GM13976 (cell line): ENCODE results near the gene LHX6.

Source experiments
- DNase-seq: peaks from one replicate; pipeline ENCODE4 v3.0.0; 2012; ENCODE audit warnings: low spot score
- in situ Hi-C: fragments of 300-500 bp; cut with MboI; formaldehyde crosslinking; loops from one replicate; pipeline ENCODE4 v1.12.0; 2022; ENCODE audit warnings: low sequenced_read_pairs, mixed read lengths, inconsistent platforms; ENCODE audit not compliant: unreplicated experiment
- TF ChIP-seq, protein P1 (sequence below): IDR thresholded peaks from 2 replicates; pipeline ENCODE4 v1.5.1; 2012; ENCODE audit warnings: borderline replicate concordance, mild to moderate bottlenecking; ENCODE audit not compliant: insufficient read depth; ENCODE audit errors: extremely low read depth, missing control alignments, control extremely low read depth

The LHX6 gene

DNA sequence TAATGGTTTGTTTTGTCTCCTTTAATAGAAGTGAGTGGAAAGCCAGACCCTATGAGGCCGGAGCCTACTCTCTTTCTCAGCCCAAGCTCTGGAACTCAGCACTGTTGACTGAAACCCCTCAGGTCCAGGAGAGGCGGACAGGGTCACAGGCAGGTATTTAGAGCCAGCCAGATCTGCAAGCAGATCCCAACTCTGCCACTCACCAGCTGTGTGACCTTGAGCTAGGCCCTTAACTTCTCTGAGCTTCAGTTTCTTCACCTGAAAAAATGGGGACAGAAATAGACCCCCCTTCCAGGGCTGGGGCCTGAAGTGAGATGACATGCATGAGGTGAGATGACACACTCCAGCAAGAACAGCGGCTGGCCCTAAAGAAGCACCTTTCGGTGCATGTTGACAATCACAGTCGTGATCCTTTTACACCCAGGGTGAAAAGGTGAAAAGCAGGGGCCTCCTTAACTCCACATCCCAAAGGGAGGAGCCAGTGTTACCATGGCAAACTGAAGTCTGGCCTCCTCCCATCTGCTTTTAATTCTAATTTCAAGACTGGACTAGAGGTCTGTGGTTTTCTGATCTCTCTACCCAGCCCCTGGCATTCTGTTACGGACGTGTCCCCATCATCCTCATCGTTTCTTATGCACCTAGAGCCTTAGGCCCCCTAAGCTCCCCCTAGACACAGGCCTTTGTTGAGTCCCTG is 41.8 kb downstream of the LHX6 start:
- in situ Hi-C loops: no loop called here
- no peak for DNase-seq
- TF ChIP-seq, protein P1, sequence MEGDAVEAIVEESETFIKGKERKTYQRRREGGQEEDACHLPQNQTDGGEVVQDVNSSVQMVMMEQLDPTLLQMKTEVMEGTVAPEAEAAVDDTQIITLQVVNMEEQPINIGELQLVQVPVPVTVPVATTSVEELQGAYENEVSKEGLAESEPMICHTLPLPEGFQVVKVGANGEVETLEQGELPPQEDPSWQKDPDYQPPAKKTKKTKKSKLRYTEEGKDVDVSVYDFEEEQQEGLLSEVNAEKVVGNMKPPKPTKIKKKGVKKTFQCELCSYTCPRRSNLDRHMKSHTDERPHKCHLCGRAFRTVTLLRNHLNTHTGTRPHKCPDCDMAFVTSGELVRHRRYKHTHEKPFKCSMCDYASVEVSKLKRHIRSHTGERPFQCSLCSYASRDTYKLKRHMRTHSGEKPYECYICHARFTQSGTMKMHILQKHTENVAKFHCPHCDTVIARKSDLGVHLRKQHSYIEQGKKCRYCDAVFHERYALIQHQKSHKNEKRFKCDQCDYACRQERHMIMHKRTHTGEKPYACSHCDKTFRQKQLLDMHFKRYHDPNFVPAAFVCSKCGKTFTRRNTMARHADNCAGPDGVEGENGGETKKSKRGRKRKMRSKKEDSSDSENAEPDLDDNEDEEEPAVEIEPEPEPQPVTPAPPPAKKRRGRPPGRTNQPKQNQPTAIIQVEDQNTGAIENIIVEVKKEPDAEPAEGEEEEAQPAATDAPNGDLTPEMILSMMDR: no peak

DNA sequence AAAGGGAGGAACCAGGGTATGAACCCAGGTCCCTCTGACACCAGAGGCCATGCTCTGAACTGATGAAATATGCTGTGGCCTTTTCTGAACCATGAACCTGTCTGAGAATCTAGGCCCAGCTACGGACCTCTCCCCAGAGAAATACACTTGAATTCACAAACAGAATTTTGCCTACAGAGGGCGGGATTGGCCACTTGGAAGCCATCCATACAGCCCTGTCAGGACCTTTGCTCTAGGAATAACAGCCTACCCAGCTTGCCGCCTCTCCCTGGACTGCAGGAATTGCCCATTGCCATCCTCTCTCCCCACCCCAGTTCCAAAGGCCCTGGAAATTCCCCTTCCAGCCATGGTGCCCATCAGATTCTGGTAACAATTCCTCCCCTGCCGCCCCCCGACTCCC is 42.5 kb downstream of the LHX6 start:
- in situ Hi-C loops: no loop called here
- DNase-seq: no peak
- TF ChIP-seq, protein P1: no peak

DNA sequence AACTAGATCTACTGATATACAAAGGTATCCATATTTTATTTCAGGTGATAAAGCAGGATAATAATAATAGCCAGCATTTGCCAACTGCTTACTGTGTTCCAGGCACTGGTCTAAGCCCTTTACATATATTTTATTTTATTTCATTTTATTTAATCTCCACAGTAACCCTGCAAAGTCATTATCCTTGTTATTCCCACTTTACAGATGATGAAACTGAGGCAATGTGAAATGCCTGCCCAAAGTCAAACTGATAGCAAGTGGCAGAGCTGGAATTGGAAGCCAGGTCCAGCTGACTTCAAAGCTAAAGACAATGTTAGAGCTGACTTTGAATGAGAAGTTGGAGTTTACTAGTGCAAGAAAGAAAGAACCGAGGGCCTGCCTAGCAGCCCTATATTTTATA is 44.2 kb downstream of the LHX6 start:
- in situ Hi-C loops: no loop called here
- no peak for DNase-seq
- TF ChIP-seq, protein P1: no peak

DNA sequence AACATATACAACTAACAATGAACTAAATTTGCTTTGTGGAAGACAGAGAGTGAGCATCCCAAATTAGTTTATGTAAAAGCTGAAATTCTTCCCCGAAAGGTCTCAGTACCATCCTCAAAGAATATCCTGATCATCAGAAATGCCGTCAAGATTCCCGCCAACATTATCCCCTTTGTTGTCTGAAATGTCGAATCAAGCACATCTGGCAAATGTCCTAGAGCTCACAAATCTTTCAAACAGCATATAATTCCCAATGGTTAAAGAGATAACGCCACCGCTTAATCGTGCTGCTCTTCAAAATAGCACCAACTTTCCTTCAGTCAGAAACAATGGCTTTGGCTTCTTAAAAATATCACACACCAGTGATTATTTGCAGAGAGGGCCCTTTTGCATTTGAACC is 45.3 kb downstream of the LHX6 start:
- no peak for DNase-seq
- TF ChIP-seq, protein P1: no peak
- in situ Hi-C loops: no loop called here

DNA sequence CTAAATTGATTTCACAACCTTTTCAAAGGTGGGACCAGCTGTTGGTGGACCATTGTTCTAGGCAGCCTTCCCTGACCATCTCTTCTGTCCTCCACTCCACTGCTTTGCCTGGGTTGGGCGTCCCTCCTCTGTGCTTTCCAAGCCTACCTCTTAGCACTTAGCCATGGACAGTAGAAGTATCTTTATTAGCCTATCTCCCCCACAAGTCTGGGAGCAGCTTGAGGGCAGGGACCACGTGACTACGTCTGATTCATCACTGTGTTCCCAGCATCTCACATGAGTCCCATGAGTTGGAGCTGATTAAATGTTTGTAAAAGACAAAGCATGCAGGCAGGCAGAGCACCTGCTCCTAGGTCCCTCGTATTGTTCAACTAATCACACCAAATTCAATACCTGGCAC is 48.1 kb downstream of the LHX6 start:
- TF ChIP-seq, protein P1: no peak
- in situ Hi-C loops: no loop called here
- no peak for DNase-seq

DNA sequence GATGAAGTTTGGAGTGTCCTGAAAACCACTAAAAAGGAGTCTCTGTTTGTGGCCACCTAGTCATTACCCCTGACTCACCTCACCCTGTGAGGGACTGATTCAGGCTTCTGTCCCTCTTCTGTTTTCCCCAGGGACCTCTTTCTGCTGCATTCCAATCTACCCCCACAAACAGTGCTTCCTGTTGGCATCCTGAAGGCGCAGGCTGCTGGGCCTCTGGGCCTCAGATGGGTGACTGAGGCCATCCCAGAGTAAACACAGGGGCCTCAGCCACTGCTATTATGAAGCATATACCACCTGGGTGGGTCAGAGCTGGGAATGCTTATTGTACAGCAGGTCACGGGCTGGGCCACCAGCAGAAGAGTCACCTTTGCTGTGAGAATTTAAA is 49.1 kb downstream of the LHX6 start:
- DNase-seq: no peak
- in situ Hi-C loops: no loop called here
- TF ChIP-seq, protein P1: no peak
